ENCODE data around the gene SALL3. TPM values are rescaled to one million over a fixed set of nuclear protein-coding genes. Genes with fewer than 3 reads are reported as not detected.

Gene SALL3
- total RNA-seq, 1 donor from 2014 or later, result not detected

GRCh38 chr18:78993014-78993926 is 13.7 kb downstream of the SALL3 start:
- intact Hi-C loops (cut with micrococcal nuclease), result no loop called here
- no peak for DNase-seq (ENCODE audit: low spot score)
- H3K36me3 Mint-ChIP-seq (ENCODE audit: low read depth), result no peaks in the 10 kb centered on the region
- H3K4me3 Mint-ChIP-seq, result no peak overlapping the region
- peaks cover 20% of the 10 kb centered on the region for H3K27me3 Mint-ChIP-seq (ENCODE audit: insufficient read depth)
- no peak overlapping the region for H3K27ac Mint-ChIP-seq
- H3K9me3 Mint-ChIP-seq, result no peaks in the 10 kb centered on the region
- H3K4me1 Mint-ChIP-seq (ENCODE audit: low read depth), result no peaks in the 10 kb centered on the region

- no peak overlapping the region for H3K27ac Mint-ChIP-seq
- no peak overlapping the region for H3K4me3 Mint-ChIP-seq
- no peaks in the 10 kb centered on the region for H3K36me3 Mint-ChIP-seq (ENCODE audit: low read depth)
- peaks cover 14% of the 10 kb centered on the region for H3K27me3 Mint-ChIP-seq (ENCODE audit: insufficient read depth)
- intact Hi-C loops (cut with micrococcal nuclease), result no loop called here
- H3K4me1 Mint-ChIP-seq (ENCODE audit: low read depth), result no peaks in the 10 kb centered on the region
- DNase-seq (ENCODE audit: low spot score), result no peak
- no peaks in the 10 kb centered on the region for H3K9me3 Mint-ChIP-seq
Observed at GRCh38 chr18:78994000-78994399, 14.4 kb downstream of the SALL3 start.

- Mint-ChIP-seq H3K27ac (no peak overlapping the region), H3K4me1 (ENCODE audit: low read depth) (no peaks in the 10 kb centered on the region), H3K4me3 (no peak overlapping the region), H3K9me3 (no peaks in the 10 kb centered on the region), H3K36me3 (ENCODE audit: low read depth) (no peaks in the 10 kb centered on the region), H3K27me3 (ENCODE audit: insufficient read depth) (peaks cover 14% of the 10 kb centered on the region)
- no peak for DNase-seq (ENCODE audit: low spot score)
- intact Hi-C loops (cut with micrococcal nuclease), result no loop called here
Observed at GRCh38 chr18:78994531-78994930, 14.9 kb downstream of the SALL3 start.

GRCh38 chr18:78994977-78995582 is 15.5 kb downstream of the SALL3 start:
- H3K36me3 Mint-ChIP-seq (ENCODE audit: low read depth), result no peaks in the 10 kb centered on the region
- H3K27me3 Mint-ChIP-seq (ENCODE audit: insufficient read depth), result peaks cover 14% of the 10 kb centered on the region
- H3K4me3 Mint-ChIP-seq, result no peak overlapping the region
- no peak overlapping the region for H3K27ac Mint-ChIP-seq
- no peaks in the 10 kb centered on the region for H3K9me3 Mint-ChIP-seq
- no peak for DNase-seq (ENCODE audit: low spot score)
- intact Hi-C loops (cut with micrococcal nuclease), result no loop called here
- no peaks in the 10 kb centered on the region for H3K4me1 Mint-ChIP-seq (ENCODE audit: low read depth)

- H3K36me3 Mint-ChIP-seq (ENCODE audit: low read depth), result no peaks in the 10 kb centered on the region
- H3K9me3 Mint-ChIP-seq, result no peaks in the 10 kb centered on the region
- H3K4me1 Mint-ChIP-seq (ENCODE audit: low read depth), result no peaks in the 10 kb centered on the region
- DNase-seq (ENCODE audit: low spot score), result no peak
- H3K27me3 Mint-ChIP-seq (ENCODE audit: insufficient read depth), result peaks cover 7% of the 10 kb centered on the region
- H3K4me3 Mint-ChIP-seq, result no peak overlapping the region
- H3K27ac Mint-ChIP-seq, result no peak overlapping the region
- intact Hi-C loops (cut with micrococcal nuclease), result no loop called here
Observed at GRCh38 chr18:78995740-78996395, 16.2 kb downstream of the SALL3 start.

- H3K27me3 Mint-ChIP-seq (ENCODE audit: insufficient read depth), result peaks cover 2% of the 10 kb centered on the region
- H3K36me3 Mint-ChIP-seq (ENCODE audit: low read depth), result no peaks in the 10 kb centered on the region
- intact Hi-C loops (cut with micrococcal nuclease), result no loop called here
- no peak for DNase-seq (ENCODE audit: low spot score)
- H3K9me3 Mint-ChIP-seq, result no peaks in the 10 kb centered on the region
- H3K4me1 Mint-ChIP-seq (ENCODE audit: low read depth), result no peaks in the 10 kb centered on the region
- no peak overlapping the region for H3K4me3 Mint-ChIP-seq
- no peak overlapping the region for H3K27ac Mint-ChIP-seq
Observed at GRCh38 chr18:78996741-78997490, 17.3 kb downstream of the SALL3 start.

- no peaks in the 10 kb centered on the region for H3K9me3 Mint-ChIP-seq
- H3K27ac Mint-ChIP-seq, result no peak overlapping the region
- H3K27me3 Mint-ChIP-seq (ENCODE audit: insufficient read depth), result peaks cover 2% of the 10 kb centered on the region
- no peak overlapping the region for H3K4me3 Mint-ChIP-seq
- H3K36me3 Mint-ChIP-seq (ENCODE audit: low read depth), result no peaks in the 10 kb centered on the region
- no peaks in the 10 kb centered on the region for H3K4me1 Mint-ChIP-seq (ENCODE audit: low read depth)
- DNase-seq (ENCODE audit: low spot score), result no peak
- intact Hi-C loops (cut with micrococcal nuclease), result no loop called here
Observed at GRCh38 chr18:78998371-78999071, 18.9 kb downstream of the SALL3 start.

- Mint-ChIP-seq H3K36me3 (ENCODE audit: low read depth) (no peaks in the 10 kb centered on the region), H3K9me3 (no peaks in the 10 kb centered on the region), H3K4me3 (no peak overlapping the region), H3K4me1 (ENCODE audit: low read depth) (no peaks in the 10 kb centered on the region), H3K27me3 (ENCODE audit: insufficient read depth) (peaks cover 5% of the 10 kb centered on the region), H3K27ac (no peak overlapping the region)
- DNase-seq (ENCODE audit: low spot score), result no peak
- intact Hi-C loops (cut with micrococcal nuclease), result no loop called here
Observed at GRCh38 chr18:78999939-79000338, 20.3 kb downstream of the SALL3 start.

- Mint-ChIP-seq H3K27me3 (ENCODE audit: insufficient read depth) (peaks cover 5% of the 10 kb centered on the region), H3K9me3 (no peaks in the 10 kb centered on the region), H3K4me1 (ENCODE audit: low read depth) (no peaks in the 10 kb centered on the region), H3K27ac (no peak overlapping the region), H3K4me3 (no peak overlapping the region), H3K36me3 (ENCODE audit: low read depth) (no peaks in the 10 kb centered on the region)
- no peak for DNase-seq (ENCODE audit: low spot score)
- intact Hi-C loops (cut with micrococcal nuclease), result no loop called here
Observed at GRCh38 chr18:79000997-79001396, 21.4 kb downstream of the SALL3 start.

- H3K36me3 Mint-ChIP-seq (ENCODE audit: low read depth), result no peaks in the 10 kb centered on the region
- H3K27ac Mint-ChIP-seq, result no peak overlapping the region
- H3K4me1 Mint-ChIP-seq (ENCODE audit: low read depth), result no peaks in the 10 kb centered on the region
- H3K27me3 Mint-ChIP-seq (ENCODE audit: insufficient read depth), result peaks cover 3% of the 10 kb centered on the region
- intact Hi-C loops (cut with micrococcal nuclease), result no loop called here
- H3K9me3 Mint-ChIP-seq, result no peaks in the 10 kb centered on the region
- no peak overlapping the region for H3K4me3 Mint-ChIP-seq
- DNase-seq (ENCODE audit: low spot score), result no peak
Observed at GRCh38 chr18:79005653-79006052, 26.0 kb downstream of the SALL3 start.

- intact Hi-C loops (cut with micrococcal nuclease), result no loop called here
- no peak for DNase-seq (ENCODE audit: low spot score)
- H3K4me1 Mint-ChIP-seq (ENCODE audit: low read depth), result no peaks in the 10 kb centered on the region
- H3K36me3 Mint-ChIP-seq (ENCODE audit: low read depth), result no peaks in the 10 kb centered on the region
- no peak overlapping the region for H3K4me3 Mint-ChIP-seq
- peaks cover 3% of the 10 kb centered on the region for H3K27me3 Mint-ChIP-seq (ENCODE audit: insufficient read depth)
- H3K27ac Mint-ChIP-seq, result no peak overlapping the region
- no peaks in the 10 kb centered on the region for H3K9me3 Mint-ChIP-seq
Observed at GRCh38 chr18:79006106-79006795, 26.6 kb downstream of the SALL3 start.

GRCh38 chr18:79007440-79007839 is 27.8 kb downstream of the SALL3 start:
- DNase-seq (ENCODE audit: low spot score), result no peak
- peaks cover 3% of the 10 kb centered on the region for H3K27me3 Mint-ChIP-seq (ENCODE audit: insufficient read depth)
- no peaks in the 10 kb centered on the region for H3K36me3 Mint-ChIP-seq (ENCODE audit: low read depth)
- intact Hi-C loops (cut with micrococcal nuclease), result no loop called here
- no peaks in the 10 kb centered on the region for H3K4me1 Mint-ChIP-seq (ENCODE audit: low read depth)
- no peak overlapping the region for H3K4me3 Mint-ChIP-seq
- H3K9me3 Mint-ChIP-seq, result no peaks in the 10 kb centered on the region
- H3K27ac Mint-ChIP-seq, result no peak overlapping the region
